GM19397 (cell line): Measurements from ENCODE around the gene RBMS3.
"Not testable (repeated sequence)": the region's sequence is repeated elsewhere in the genome, so short reads cannot be mapped to it uniquely, and the experiment has no call there.

ENCODE experiments used
- ATAC-seq: cut with Tn5 transposase; IDR thresholded peaks from one replicate; pipeline ENCODE4 v1.9.1; 2021; ENCODE audit warnings: mild to moderate bottlenecking, moderate library complexity; ENCODE audit not compliant: unreplicated experiment

Gene RBMS3

DNA sequence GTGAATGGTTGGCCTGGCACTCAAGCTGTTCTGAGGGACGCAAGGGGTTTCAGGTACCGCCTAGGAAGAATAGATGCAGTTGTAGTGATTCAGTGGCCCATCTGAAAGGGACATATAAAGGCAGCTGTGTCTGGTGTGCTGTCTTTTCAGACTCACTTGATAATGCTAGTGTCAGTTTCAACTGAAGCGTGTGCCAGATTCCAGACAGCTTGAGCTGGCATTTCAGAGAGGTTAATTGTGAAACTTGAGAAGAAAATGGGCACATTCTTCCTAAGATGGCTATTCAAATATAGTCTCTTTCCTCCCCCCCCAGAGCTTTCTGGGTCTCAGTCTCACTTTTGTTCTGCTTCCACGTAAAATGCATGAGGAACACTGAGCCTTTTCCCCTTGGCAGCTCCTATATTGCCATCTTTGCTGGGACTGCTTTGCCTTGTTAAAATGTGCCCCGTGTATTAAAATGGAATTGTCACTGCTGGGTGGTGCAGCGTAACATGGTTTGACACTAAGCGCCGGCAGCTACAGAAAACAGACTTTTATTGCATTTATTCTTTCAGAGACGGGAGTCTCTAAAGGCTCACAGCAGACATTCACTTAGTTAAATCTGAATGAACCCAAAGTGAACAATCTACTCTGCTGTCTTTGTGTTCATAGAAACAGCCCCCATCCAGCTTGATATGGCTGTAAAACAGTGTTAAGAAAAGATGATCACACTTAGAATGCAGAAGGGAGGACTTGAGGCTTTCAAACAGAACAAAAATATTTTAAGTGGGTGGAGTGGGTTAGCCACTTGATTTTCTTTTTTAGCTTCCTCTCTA lies 478.7 kb downstream of the RBMS3 start:
- no peak for ATAC-seq

DNA sequence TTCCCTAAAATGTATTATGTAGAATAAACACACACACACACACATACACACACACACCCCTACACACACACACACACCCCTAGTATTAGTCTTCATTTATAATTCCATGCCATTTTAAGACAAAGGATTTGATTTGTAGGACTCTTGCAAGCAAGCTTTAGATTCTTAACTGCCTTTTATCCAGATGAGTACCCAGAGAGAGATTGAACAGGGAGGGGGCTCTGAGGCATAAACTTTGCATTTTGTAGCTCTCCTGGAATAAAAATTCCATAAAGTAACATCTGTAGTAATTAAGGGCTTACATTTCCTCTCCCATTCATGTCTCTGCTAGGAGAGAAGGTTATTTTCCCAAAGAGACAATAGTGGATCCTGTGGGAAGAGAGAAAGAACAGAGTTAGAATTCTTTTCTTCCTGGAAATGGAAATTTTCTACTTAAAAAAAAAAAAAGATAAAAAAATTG lies 479.4 kb downstream of the RBMS3 start:
- no peak for ATAC-seq

DNA sequence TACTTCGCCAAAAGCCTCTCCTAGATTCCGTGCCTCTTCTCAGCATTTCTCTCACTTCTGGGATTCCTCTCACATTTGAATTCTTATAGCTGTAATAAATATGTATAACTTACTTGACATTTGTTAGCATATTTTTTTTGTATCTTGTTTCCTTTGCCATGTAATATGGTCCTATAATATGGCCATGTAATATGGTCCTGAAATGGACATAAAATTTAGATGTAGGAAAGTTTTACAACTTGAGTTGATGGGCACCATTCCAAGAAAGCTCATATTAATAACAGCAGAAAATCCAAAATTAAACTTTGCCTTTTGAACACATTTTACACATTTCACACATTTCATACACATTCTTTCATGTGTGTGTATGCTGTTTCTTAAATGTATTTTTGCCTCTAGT lies 480.6 kb downstream of the RBMS3 start:
- ATAC-seq, result no peak

DNA sequence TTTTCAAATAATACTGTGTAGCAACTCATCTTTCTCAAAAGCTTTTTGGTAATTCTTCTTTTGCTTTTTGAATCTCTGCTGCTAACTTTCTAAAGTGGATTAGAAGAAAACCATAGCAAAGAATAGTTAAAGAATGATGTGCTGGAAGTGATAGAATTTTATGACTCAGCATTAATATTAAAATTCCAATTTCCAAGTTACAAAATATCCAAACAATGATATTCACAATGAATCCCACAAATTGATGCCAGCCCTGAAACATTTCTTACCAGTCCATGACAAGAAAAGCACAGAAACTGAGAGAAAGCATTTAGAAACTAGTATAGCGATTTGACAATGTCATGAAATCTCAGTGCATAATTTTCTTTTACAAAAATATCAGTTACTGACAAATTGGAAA lies 482.2 kb downstream of the RBMS3 start:
- no peak for ATAC-seq

DNA sequence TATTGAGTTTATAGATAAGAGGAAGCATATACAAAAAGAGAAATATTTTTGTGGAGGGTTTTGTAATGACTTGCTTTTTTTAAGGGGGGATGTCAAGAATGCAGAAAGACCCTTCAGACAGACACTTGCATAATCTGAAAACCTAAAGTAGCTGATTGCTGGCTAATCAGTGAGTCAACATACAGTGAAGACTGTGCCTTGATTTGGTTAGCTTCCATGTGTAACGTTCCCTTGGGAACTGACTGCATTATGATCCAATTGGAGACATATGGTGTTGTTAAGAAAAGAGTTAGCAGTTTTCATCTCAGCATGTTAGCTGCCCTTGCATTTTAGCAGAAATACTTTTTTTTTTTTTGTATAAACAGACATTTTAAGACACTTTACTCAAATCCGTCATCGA lies 483.2 kb downstream of the RBMS3 start:
- ATAC-seq, result no peak

DNA sequence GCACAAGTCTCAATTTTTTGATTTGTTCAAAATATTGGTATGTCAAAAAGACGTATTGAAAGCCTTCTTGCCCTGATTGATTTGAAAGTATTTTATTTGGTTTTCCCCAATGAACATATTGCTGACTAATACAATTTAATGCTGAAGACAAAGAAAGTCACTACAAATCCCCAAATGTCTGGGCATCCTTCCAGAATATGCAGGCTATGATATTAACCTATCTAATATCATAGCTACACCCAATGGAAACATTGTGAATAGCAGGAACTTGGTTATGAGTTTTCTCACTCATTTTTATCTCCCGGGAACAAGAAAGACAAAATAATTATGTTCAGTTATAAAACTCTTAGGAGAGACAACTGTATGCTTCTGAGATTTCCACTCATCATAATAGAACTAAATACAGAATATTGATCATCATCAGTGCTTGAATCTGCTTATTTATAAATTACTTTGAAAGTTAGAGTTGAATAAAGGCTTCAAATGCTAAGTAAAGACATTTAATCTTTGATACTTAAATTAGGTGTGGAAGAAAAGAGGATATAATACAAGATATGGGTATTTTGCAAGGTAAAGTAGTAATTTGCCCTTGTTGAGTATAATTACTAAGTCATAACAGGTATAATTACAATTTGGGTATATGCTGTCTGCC lies 483.9 kb downstream of the RBMS3 start:
- ATAC-seq, result no peak

DNA sequence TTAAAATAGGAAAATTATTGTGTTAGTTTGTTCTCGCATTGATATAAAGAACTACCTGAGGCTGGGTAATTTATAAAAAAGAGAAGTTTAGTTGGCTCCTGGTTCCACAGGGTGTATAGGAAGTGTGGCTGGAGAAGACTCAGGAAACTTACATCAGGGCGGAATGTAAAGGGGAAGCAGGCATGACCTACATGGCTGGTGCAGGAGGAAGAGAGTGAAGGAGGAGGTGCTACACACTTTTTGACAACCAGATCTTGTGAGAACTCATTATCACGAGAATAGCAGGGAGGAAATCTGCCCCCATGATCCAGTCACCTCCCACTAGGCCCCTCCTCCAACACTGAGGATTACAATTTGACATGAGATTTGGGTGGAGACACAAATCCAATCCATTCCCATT lies 490.7 kb downstream of the RBMS3 start:
- ATAC-seq, result no peak

DNA sequence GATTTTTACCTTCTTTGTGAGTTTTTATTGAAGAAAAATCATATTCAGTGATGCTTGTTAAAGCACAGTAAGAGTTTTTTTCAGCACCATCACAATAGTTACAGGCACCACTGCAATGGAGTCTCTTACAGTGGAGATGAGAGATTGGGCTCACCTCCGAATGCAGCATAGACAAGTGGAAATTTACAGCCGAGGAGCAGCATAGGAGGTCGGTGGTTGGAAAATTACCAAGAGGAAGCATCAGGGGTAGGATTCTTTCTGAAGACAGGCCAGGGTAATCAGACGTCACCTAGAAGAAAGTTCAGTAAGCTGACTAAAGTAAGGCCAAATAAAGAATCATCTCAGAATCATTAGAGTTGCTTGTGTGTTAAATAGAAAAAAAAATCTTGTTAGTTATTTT lies 491.6 kb downstream of the RBMS3 start:
- no peak for ATAC-seq

DNA sequence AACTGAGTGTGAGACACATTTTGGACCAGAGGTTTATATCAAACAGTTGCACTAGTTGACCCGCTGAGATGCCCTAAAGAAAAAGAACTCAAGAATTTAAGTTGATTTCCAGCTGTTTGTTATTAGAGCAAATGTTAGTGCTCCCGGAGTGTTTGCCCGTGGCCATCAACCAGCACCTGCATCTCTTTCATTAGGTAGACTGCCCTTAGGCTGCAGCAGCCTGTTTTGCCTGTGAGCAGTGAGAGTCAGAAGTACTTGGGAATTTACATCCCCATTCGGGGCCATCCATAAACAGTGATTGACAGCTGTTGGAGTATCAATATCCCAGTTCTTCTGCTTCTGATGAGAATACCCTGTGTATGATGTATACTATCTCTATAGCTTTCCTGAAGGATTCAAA lies 492.6 kb downstream of the RBMS3 start:
- ATAC-seq, result no peak

DNA sequence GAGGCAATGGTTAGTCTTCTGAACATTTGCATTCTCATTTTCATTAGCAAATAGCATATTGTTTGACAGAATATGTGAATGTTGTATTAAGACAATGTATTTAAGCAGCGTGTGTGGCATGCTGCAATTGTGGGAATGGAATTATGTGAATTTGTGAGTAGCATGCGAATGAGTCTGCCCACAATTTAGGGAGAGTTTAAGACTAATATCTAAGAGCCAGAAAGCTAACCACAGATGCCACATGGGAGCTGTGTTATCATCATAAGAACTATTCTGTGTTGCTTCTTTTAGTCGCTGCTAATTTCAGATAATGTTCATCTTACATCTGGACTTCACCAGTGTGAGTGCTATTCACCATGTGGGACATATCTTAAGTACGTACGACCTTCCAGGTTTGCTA lies 494.5 kb downstream of the RBMS3 start:
- ATAC-seq, result no peak

DNA sequence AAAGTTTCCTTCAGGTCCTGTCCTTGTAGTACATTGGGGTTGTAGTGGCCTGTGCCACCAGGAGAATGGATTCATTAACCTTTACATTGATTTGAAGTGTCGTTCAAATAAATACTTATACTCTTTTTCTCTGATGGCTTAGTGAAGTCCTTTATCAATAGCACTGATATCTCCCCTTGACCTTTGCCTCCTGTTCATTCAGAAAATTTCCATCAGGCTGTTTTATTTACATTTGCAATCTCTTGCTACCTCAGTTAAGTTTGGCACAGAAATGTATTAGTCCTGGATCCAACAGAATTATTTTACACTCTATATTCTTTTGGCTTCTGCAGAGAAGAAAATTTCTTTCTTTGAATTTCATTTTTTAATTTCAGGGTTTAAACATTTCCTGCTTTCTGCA lies 497.0 kb downstream of the RBMS3 start:
- no peak for ATAC-seq

DNA sequence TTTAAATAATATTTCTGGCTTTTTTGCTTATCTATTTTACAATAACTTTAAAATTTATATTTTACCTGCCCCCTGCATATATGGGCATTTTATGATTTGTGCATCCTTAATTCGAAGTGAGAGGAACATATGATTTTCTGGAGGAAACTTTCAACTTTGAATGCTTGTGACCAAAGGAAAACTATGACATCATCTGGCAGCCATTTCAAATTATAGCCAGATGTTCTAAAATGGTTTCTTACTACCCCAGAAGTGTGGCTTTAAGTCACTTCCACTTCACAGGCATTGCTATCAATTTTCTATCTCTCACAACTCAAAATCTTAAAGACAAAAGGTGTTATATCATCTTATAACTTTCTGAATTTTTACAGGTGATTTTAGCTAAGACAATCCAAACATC lies 508.8 kb downstream of the RBMS3 start:
- ATAC-seq, result no peak

DNA sequence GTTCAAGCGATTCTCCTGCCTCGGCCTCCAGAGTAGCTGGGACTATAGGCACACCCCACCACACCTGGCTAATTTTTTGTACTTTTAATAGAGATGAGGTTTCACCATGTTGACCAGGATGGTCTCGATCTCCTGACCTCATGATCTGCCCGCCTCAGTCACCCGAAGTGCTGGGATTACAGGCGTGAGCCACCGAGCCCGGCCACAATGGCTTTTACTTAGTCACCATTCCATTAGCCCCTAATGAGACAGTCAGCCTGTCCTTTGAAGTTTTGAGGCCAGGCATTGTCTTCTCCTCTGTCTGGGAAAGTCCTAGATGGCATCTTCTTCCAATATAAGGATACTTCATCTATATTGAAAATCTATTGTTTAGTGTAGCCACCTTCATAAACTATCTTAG lies 515.9 kb downstream of the RBMS3 start:
- no peak for ATAC-seq

DNA sequence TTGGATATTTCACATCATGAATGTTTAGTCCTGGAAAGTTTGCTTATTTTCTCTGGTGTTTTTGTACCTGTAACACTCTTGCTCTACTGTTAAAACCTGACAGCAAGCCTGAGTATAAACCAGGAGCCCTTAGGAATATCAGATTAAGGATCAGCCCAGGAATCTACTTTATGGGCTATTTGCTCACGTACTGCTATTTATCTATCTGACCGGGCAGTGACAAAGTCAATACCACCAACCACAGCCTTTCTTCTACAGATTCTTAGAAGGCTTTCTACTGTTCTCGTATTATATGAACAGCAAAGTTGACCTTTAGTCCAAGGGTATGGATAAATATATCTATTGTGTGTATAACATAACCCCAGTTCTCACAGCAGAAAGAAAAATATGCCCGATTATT lies 521.2 kb downstream of the RBMS3 start:
- ATAC-seq, result no peak

DNA sequence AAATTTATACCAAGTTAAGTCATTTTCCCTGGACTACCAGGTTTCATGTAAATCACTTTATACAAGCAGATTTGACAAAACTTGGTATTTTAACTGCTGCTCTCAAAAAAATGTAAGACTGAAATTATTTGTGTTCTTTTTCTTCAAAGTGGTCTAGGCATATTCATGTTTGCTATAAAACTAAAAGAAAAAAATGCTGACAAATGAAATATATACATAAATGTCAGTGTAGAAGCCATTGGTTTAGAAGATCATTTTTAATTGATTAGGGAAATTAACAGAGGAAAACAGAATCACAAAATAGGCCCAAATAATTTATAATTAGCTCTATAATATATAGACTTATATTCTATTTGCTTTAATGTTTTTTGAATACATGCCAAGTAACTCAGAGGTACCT lies 523.2 kb downstream of the RBMS3 start:
- no peak for ATAC-seq

DNA sequence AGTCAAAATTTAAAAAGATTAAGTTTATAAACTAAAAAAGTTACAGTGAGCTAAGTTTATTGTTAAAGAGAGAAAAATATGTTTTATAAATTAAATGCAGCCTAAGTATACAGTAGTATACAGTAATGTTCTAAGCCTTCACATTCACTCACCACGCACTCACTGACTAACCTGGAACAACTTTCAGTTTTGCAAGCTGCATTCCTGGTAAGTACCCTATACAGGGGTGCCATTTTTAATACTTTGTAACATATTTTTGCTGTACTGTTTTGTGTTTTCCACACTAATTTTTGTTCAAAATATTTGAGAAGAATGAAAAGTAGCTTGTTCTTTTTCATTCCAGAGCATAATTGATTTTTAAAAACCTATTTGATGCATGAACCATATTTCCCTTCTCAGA lies 524.9 kb downstream of the RBMS3 start:
- no peak for ATAC-seq

DNA sequence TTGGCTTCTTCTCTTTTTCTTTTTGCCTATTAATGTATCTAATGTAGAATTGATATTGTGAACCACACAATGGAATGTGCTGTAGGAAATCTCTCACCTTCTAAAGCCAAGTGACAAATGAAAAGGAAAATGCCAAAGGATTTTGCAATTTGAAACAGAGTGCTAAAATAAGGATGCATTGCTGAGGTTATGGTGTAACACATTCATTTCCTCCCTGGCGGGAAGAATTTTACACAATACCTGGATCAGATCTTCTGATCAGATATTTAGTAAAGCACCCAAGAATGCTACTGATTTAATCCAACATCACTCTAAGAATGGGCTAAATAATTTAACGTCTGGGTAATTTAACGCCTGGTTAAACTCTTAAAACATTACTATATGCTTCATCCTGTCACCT lies 527.5 kb downstream of the RBMS3 start:
- ATAC-seq, result not testable (repeated sequence)

DNA sequence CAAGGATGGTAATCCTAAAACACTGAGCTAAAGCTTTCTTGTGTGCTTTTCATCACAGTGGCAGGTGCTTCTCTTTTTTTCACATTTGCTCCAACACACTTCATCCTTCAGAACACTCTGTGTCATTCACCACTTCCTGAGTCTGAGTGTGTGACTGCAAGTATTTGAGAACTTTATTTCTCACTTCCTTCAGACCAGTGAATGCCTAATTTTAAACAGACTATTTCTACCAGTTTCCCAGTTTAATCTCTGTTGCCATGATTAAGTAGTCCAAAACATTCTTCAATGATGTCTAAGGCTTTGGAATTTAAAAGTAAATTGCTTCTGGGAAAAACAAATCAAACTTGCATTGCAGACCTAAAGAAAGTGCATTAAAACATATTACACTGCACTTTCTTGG lies 541.2 kb downstream of the RBMS3 start:
- ATAC-seq, result no peak

DNA sequence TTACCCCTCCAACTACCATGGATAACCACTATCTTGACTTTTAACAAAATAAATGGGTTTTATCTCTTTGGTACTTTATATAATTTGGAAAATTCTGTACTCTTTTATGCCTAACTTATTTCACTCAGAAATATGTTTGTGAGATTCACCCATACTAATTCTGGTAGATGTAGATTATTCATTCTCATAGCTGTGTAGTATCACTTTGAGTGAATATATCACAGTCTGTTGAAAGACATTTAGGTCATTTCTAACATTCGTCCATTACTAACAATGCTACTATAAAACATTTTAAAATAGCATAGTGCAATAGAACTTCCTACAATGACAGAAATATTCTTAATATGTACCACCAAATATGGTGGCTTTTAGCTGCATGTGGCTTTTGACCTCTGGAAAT lies 542.4 kb downstream of the RBMS3 start:
- no peak for ATAC-seq

DNA sequence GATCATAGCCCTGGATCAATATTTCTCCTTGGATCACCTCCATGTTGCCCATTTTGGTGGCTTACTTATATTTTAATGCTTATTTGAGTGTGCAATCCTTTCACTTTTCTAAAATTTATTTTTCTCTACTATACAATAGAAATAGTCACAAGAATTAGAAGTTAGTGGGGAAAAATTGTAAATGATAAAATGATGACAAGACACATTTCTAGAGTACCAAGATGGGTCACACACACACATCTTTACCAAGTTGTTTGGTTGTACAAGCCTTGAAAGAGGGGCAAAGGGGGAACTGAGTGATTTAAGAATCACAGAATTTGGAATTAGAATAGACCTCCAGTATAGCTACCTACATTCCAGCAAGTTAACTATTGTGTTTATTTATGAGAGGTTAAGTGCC lies 545.8 kb downstream of the RBMS3 start:
- no peak for ATAC-seq

DNA sequence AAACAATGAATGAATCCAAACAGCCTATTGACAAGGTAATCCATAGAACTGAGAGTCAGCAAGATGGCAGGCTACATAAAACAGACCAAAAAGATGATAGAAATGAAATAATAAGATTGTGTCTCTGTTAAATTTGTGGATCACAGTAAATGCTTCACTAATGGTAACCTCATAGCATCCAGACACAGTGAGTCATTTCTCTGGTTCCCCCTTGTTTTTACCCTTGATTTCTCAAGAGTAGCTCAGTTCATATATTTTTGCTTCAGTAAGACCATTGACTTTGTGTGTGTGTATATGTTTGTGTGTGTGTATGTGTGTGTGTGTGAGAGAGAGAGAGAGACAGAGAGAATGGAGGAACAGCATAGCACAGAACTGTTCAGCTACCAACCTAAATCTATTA lies 546.9 kb downstream of the RBMS3 start:
- no peak for ATAC-seq

DNA sequence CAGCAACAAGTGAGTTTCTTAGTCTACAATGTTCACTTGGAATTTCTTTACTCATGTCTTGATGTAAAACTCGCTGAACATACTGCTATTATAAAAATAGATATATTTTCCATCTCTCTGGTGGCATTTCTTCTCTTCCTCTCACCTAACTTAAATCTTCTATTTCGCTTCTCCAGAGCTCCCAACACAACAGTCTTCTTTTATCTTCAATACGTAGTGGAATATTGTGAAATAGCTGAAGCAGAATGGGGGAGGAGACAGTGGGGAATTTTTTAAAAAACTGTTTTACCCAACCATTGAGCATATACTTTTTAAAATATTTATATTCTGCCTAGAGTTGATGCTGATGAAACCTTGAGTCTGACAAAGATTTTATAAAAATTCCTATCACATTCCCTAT lies 548.5 kb downstream of the RBMS3 start:
- no peak for ATAC-seq

DNA sequence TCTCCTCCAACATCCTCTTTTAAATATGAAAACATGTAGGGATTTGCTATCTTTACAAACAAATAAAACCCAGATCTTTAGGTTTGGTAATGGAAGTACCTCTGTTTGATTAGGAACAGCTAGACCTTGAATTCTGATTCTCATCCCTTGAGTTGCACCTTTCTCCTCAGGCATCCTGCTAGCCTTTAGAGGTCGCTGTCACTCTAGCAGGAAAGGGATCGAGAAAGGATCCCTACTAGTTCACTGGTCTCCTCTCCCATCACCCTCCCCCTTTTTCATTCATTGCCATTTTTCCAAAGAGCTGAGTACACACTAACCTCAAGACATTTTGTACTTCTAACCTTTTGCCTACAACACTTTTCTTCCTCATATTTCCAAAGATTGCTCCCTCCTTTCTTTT lies 569.8 kb downstream of the RBMS3 start:
- no peak for ATAC-seq
